MM.1S (cell line): Measurements from ENCODE around the gene FAM181A.

Source experiments
- DNase-seq: peaks from one replicate; pipeline ENCODE4 v3.0.0-alpha.2; 2015
- H2AFZ ChIP-seq: fragments of 300-600 bp; sonication (generic); 2 replicates; pipeline ENCODE4 v1.6.0; 2016; ENCODE audit warnings: antibody characterized with exemption, low read length
- H3F3A ChIP-seq: fragments of 300-600 bp; sonication (generic); 2 replicates; pipeline ENCODE4 v1.6.1; 2016; ENCODE audit warnings: mild to moderate bottlenecking, antibody characterized with exemption, low read length, moderate library complexity, mixed read lengths; ENCODE audit not compliant: insufficient read depth
- H3K27ac ChIP-seq: fragments of 300-600 bp; sonication (generic); 2 replicates; pipeline ENCODE4 v1.5.1; 2016; ENCODE audit warnings: mild to moderate bottlenecking, low read length
- H3K27me3 ChIP-seq: fragments of 300-600 bp; sonication (generic); replicated peaks from 2 replicates; pipeline ENCODE4 v1.6.0; 2016; ENCODE audit warnings: low read length; ENCODE audit not compliant: insufficient read depth
- H3K36me3 ChIP-seq: fragments of 300-600 bp; sonication (generic); replicated peaks from 2 replicates; pipeline ENCODE4 v1.6.1; 2016; ENCODE audit warnings: mild to moderate bottlenecking, low read length, mixed read lengths; ENCODE audit not compliant: insufficient read depth
- H3K4me1 ChIP-seq: fragments of 300-600 bp; sonication (generic); 2 replicates; pipeline ENCODE4 v1.6.1; 2016; ENCODE audit warnings: low read length, mixed read lengths
- H3K4me2 ChIP-seq: fragments of 300-600 bp; sonication (generic); 2 replicates; pipeline ENCODE4 v1.6.0; 2016; ENCODE audit warnings: low read depth, low read length
- H3K4me3 ChIP-seq: fragments of 300-600 bp; sonication (generic); 2 replicates; pipeline ENCODE4 v1.5.1; 2016; ENCODE audit warnings: low read length, mixed read lengths
- H3K79me2 ChIP-seq: fragments of 300-600 bp; sonication (generic); 2 replicates; pipeline ENCODE4 v1.6.1; 2016; ENCODE audit warnings: mixed run types, low read length, mixed read lengths
- H3K9ac ChIP-seq: fragments of 300-600 bp; sonication (generic); 2 replicates; pipeline ENCODE4 v1.6.1; 2016; ENCODE audit warnings: low read length, mixed read lengths
- H3K9me2 ChIP-seq: fragments of 300-600 bp; sonication (generic); replicated peaks from 2 replicates; pipeline ENCODE4 v1.6.1; 2016; ENCODE audit warnings: mild to moderate bottlenecking, low read length, mixed read lengths; ENCODE audit not compliant: insufficient read depth
- H3K9me3 ChIP-seq: fragments of 300-600 bp; sonication (generic); replicated peaks from 2 replicates; pipeline ENCODE4 v1.6.1; 2016; ENCODE audit warnings: mild to moderate bottlenecking, low read length, mixed read lengths; ENCODE audit not compliant: insufficient read depth
- H4K20me1 ChIP-seq: fragments of 300-600 bp; sonication (generic); 2 replicates; pipeline ENCODE4 v1.6.1; 2016; ENCODE audit warnings: mild to moderate bottlenecking, low read length, moderate library complexity, mixed read lengths; ENCODE audit not compliant: insufficient read depth
- EZH2 ChIP-seq: fragments of 300-600 bp; sonication (generic); optimal IDR thresholded peaks from 2 replicates; pipeline ENCODE3; 2017; ENCODE audit warnings: low read depth, mild to moderate bottlenecking, antibody characterized with exemption, low read length, mixed read lengths
- EZH2phosphoT487 ChIP-seq: fragments of 300-600 bp; sonication (generic); IDR thresholded peaks from 2 replicates; pipeline ENCODE4 v1.6.1; 2018; ENCODE audit warnings: antibody characterized with exemption, low read length
- TF ChIP-seq, protein P1 (sequence below): fragments of 300-600 bp; sonication (generic); IDR thresholded peaks from 2 replicates; pipeline ENCODE4 v1.5.1; 2016; ENCODE audit warnings: antibody characterized with exemption, low read length, mixed read lengths

Gene FAM181A

DNA sequence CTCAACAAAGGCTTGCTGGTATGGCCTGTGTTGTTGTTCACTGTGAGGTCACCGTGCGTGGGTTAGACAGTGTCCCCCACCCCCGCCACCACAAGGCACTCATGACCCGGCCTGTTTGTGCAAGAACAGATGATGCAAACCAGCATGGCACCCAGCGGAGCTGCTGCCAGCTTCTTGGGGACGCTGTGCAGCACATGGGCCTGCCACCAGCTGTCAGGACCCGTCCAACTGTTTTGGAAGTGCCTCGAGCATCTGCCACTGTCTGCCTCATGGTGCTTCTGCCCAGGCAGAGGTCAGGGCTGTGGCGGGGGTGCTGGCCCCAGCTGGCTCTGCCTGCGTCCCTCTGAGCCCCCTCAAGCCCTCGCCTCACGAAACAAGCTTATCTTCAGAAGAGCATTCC lies 47.7 kb downstream of the FAM181A start:
- peaks cover 11% of the 10 kb centered on the region for H3K79me2 ChIP-seq
- TF ChIP-seq, protein P1, sequence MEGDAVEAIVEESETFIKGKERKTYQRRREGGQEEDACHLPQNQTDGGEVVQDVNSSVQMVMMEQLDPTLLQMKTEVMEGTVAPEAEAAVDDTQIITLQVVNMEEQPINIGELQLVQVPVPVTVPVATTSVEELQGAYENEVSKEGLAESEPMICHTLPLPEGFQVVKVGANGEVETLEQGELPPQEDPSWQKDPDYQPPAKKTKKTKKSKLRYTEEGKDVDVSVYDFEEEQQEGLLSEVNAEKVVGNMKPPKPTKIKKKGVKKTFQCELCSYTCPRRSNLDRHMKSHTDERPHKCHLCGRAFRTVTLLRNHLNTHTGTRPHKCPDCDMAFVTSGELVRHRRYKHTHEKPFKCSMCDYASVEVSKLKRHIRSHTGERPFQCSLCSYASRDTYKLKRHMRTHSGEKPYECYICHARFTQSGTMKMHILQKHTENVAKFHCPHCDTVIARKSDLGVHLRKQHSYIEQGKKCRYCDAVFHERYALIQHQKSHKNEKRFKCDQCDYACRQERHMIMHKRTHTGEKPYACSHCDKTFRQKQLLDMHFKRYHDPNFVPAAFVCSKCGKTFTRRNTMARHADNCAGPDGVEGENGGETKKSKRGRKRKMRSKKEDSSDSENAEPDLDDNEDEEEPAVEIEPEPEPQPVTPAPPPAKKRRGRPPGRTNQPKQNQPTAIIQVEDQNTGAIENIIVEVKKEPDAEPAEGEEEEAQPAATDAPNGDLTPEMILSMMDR = no peak
- TF ChIP-seq EZH2phosphoT487 (no peak), EZH2 (no peak)
- H3K27me3 ChIP-seq = no peaks in the 10 kb centered on the region
- peak overlapping the region; percentile 99; the same call in 1 of the 2 replicates for H3K27ac ChIP-seq
- H2AFZ ChIP-seq = no peak overlapping the region
- peaks cover 54% of the 10 kb centered on the region for H3K4me1 ChIP-seq
- H3K9ac ChIP-seq = no peak overlapping the region
- H3K9me2 ChIP-seq = no peaks in the 10 kb centered on the region
- H3K4me3 ChIP-seq = no peak overlapping the region
- no peaks in the 10 kb centered on the region for H3K36me3 ChIP-seq
- H3F3A ChIP-seq = peaks cover 42% of the 10 kb centered on the region
- no peak for DNase-seq
- peak overlapping the region; percentile 97; the same call in 1 of the 2 replicates for H3K4me2 ChIP-seq
- no peaks in the 10 kb centered on the region for H4K20me1 ChIP-seq
- H3K9me3 ChIP-seq = no peaks in the 10 kb centered on the region

GRCh38 chr14:93975791-93976476 lies 48.8 kb downstream of the FAM181A start:
- peaks cover 11% of the 10 kb centered on the region for H3K79me2 ChIP-seq
- no peaks in the 10 kb centered on the region for H3K9me2 ChIP-seq
- TF ChIP-seq EZH2 (no peak), EZH2phosphoT487 (no peak)
- TF ChIP-seq, protein P1 = no peak
- peak overlapping the region; percentile 72 for H3K9ac ChIP-seq
- peak overlapping the region; percentile 97 for H3K4me2 ChIP-seq
- DNase-seq = peak; percentile 77
- peak overlapping the region; percentile 99 for H3K27ac ChIP-seq
- peaks cover 42% of the 10 kb centered on the region for H3F3A ChIP-seq
- H2AFZ ChIP-seq = no peak overlapping the region
- H3K27me3 ChIP-seq = no peaks in the 10 kb centered on the region
- no peaks in the 10 kb centered on the region for H3K9me3 ChIP-seq
- H3K36me3 ChIP-seq = no peaks in the 10 kb centered on the region
- peak overlapping the region; percentile 56 for H3K4me3 ChIP-seq
- peaks cover 60% of the 10 kb centered on the region for H3K4me1 ChIP-seq
- H4K20me1 ChIP-seq = no peaks in the 10 kb centered on the region

DNA sequence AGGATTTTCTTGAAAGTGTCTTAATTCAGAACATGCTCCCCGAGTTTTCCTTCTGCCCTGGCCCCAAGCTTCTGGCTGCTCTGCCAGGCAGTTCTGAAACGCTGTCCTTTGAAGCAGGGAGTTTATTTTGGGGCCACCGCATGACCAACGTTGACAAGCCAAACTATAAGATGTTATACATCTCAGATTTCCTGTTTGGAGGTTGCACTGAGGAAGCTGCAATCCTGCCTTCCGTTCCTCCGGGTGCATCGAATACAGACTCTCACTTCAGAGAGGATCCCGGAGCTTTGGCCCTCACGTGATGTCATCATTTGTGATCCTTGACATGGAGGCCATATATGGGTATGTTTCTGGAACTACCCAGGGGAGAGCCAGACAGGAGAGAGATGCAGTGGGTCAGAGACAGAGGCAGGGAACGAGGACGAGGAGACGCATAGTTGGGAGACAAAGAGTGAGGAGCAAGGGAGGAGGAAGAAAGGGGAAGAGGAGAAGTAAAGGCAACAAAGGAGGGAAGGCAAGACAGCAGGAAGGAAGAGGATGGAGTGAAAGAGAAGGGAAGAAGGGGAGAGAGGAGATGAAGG lies 49.4 kb downstream of the FAM181A start, which contains the start of gene ASB2:
TSS of gene ASB2 (minus strand) at position 94 of the 581 bp plus-strand sequence. CDS start 12,031 bp downstream, outside the sequence.
- peak within 1 kb of the TSS; percentile 72 for H3K9ac ChIP-seq
- peak within 1 kb of the TSS; percentile 99 for H3K27ac ChIP-seq
- H3K27me3 ChIP-seq = no peaks in the 10 kb centered on the region
- H3K9me3 ChIP-seq = no peaks in the 10 kb centered on the region
- H2AFZ ChIP-seq = peak within 1 kb of the TSS; percentile 26; the same call in 1 of the 2 replicates
- no peaks in the 10 kb centered on the region for H4K20me1 ChIP-seq
- H3K4me1 ChIP-seq = peaks cover 56% of the 10 kb centered on the region
- H3K4me2 ChIP-seq = peak within 1 kb of the TSS; percentile 97
- H3K79me2 ChIP-seq = peaks cover 11% of the 10 kb centered on the region
- TF ChIP-seq EZH2phosphoT487 (no peak), EZH2 (no peak)
- TF ChIP-seq, protein P1 = no peak
- DNase-seq = peak; percentile 40
- no peaks in the 10 kb centered on the region for H3K9me2 ChIP-seq
- H3K36me3 ChIP-seq = no peaks in the 10 kb centered on the region
- H3F3A ChIP-seq = peaks cover 38% of the 10 kb centered on the region
- peak within 1 kb of the TSS; percentile 56 for H3K4me3 ChIP-seq
